ENCODE measurements around the gene ITSN2.

DNA sequence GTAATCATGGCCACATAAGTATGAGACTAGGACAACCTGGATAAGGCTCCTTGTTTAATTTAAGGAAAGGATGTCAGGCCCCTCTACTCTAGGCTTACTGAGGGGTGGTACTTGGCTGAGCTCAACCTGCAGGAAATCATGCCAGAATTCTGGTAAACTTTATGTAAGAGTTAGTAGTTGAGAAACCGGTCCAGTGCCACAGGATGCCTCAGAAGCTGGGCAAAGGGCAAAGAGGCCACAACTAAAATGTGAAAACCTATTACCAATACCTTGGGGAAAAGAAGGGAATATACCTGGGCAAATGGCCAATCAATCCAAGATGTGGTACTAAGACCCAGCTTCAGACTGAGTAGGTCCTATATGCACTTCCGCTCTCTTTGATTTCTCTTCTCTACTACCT lies 86.7 kb downstream of the ITSN2 start:
- TF ChIP-seq, protein P1, sequence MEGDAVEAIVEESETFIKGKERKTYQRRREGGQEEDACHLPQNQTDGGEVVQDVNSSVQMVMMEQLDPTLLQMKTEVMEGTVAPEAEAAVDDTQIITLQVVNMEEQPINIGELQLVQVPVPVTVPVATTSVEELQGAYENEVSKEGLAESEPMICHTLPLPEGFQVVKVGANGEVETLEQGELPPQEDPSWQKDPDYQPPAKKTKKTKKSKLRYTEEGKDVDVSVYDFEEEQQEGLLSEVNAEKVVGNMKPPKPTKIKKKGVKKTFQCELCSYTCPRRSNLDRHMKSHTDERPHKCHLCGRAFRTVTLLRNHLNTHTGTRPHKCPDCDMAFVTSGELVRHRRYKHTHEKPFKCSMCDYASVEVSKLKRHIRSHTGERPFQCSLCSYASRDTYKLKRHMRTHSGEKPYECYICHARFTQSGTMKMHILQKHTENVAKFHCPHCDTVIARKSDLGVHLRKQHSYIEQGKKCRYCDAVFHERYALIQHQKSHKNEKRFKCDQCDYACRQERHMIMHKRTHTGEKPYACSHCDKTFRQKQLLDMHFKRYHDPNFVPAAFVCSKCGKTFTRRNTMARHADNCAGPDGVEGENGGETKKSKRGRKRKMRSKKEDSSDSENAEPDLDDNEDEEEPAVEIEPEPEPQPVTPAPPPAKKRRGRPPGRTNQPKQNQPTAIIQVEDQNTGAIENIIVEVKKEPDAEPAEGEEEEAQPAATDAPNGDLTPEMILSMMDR (IDR thresholded peaks at IDR 0.05): no peak
- TF ChIP-seq POLR2A (IDR thresholded peaks at IDR 0.05): no peak
